HepG2 (cell line): ENCODE data around the gene RPS6KL1. TPM values are rescaled to one million over a fixed set of nuclear protein-coding genes. Genes with fewer than 3 reads are reported as not detected.

Source experiments
- ERF ChIP-seq: IDR thresholded peaks from 2 replicates; pipeline ENCODE4 v1.6.1; 2018; ENCODE audit warnings: missing biosample characterization, missing genetic modification reagents
- polyA plus RNA-seq, 8 experiments: library from polyadenylated mRNA; depleted of rRNA in 3 of 8; stranded (reverse) in 7 of 8; unstranded in 1 of 8; fragments of >200 nt; fragmentation: Illumina TruSeq in 4 of 8; extraction: Trizol in 4 of 8; gene quantifications; 2 replicates each; pipeline versions ENCODE4 v1.2.1 to v1.2.3, GENCODE V29; 2011 to 2016; ENCODE audit warnings: low read depth in 4 of 8, missing spikeins in 1 of 8, mixed read lengths in 1 of 8; ENCODE audit not compliant: insufficient read depth in 1 of 8
- total RNA-seq, 5 experiments: library from RNA; depleted of rRNA; stranded (reverse); fragments of >200 nt; fragmentation: Illumina TruSeq; extraction: Trizol; gene quantifications; 2 replicates each; pipeline ENCODE4 v1.2.3, GENCODE V29; 2016; ENCODE audit warnings: low read depth in 1 of 5
- TF ChIP-seq, protein P1 (sequence below), 2 experiments: fragments of 450-650 bp in 1 of 2; sonication (generic) in 1 of 2; formaldehyde crosslinking in 1 of 2; IDR thresholded peaks; 2 replicates each; pipeline versions ENCODE4 v1.6.1 to v1.8.0; 2016 to 2022; ENCODE audit warnings: antibody characterized with exemption in 1 of 2, mild to moderate bottlenecking in 1 of 2, missing genetic modification reagents in 1 of 2

Gene RPS6KL1
- total and polyA plus RNA-seq, 2 of the 13 experiments (the other 11 are each of a cell fraction or from before 2014, with no cell fraction given), result 6.5 to 11.5 TPM

DNA sequence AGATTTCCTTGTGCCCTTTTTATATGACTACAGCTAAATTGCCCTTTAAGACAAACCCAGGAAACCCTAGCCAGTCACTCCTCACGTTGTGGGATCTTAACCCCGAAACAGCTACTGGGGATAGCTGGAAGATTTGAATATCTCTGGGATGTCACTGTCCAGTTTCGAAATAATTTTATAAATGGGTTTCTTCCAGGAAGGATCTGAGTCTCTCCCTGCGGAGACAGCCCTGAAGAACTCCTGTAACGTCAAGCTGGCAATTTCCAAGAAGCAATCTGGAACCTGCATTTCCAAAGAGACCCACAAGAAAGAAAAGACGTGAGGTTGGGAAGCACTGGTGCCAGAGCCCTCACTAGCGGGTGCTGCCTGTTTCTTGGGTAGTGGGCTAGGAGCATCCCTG is 68.0 kb downstream of the RPS6KL1 start (continued):
- TF ChIP-seq, protein P1, sequence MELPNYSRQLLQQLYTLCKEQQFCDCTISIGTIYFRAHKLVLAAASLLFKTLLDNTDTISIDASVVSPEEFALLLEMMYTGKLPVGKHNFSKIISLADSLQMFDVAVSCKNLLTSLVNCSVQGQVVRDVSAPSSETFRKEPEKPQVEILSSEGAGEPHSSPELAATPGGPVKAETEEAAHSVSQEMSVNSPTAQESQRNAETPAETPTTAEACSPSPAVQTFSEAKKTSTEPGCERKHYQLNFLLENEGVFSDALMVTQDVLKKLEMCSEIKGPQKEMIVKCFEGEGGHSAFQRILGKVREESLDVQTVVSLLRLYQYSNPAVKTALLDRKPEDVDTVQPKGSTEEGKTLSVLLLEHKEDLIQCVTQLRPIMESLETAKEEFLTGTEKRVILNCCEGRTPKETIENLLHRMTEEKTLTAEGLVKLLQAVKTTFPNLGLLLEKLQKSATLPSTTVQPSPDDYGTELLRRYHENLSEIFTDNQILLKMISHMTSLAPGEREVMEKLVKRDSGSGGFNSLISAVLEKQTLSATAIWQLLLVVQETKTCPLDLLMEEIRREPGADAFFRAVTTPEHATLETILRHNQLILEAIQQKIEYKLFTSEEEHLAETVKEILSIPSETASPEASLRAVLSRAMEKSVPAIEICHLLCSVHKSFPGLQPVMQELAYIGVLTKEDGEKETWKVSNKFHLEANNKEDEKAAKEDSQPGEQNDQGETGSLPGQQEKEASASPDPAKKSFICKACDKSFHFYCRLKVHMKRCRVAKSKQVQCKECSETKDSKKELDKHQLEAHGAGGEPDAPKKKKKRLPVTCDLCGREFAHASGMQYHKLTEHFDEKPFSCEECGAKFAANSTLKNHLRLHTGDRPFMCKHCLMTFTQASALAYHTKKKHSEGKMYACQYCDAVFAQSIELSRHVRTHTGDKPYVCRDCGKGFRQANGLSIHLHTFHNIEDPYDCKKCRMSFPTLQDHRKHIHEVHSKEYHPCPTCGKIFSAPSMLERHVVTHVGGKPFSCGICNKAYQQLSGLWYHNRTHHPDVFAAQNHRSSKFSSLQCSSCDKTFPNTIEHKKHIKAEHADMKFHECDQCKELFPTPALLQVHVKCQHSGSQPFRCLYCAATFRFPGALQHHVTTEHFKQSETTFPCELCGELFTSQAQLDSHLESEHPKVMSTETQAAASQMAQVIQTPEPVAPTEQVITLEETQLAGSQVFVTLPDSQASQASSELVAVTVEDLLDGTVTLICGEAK (IDR thresholded peaks at IDR 0.05), result no peak
- TF ChIP-seq, protein P1 (CRISPR knock-in tag; IDR thresholded peaks at IDR 0.05), result no peak
- TF ChIP-seq ERF (CRISPR knock-in tag), result no peak

Other genes with a start within 250 kb of the RPS6KL1 start
- 18.4 and 21.3 TPM in 2 replicates for gene AREL1, start 210.2 kb downstream of the RPS6KL1 start, total RNA-seq (2016; rRNA removed; fragmentation: Illumina TruSeq; extraction: Trizol)
- 25.4 and 29.6 TPM in 2 replicates for gene AREL1, start 210.2 kb downstream of the RPS6KL1 start, polyA plus RNA-seq (2011; rRNA removed)
- 44.4 and 70.8 TPM in 2 replicates for gene FCF1, start 210.1 kb downstream of the RPS6KL1 start, total RNA-seq (2016; rRNA removed; fragmentation: Illumina TruSeq; extraction: Trizol)
- 26.2 and 31.0 TPM in 2 replicates for gene FCF1, start 210.1 kb downstream of the RPS6KL1 start, polyA plus RNA-seq (2011; rRNA removed)
- 21.9 and 37.6 TPM in 2 replicates for gene YLPM1, start 159.9 kb downstream of the RPS6KL1 start, total RNA-seq (2016; rRNA removed; fragmentation: Illumina TruSeq; extraction: Trizol)
- 6.0 and 6.7 TPM in 2 replicates for gene YLPM1, start 159.9 kb downstream of the RPS6KL1 start, polyA plus RNA-seq (2011; rRNA removed)
- not detected in 2 replicates for gene PROX2, start 47.1 kb downstream of the RPS6KL1 start, total RNA-seq (2016; rRNA removed; fragmentation: Illumina TruSeq; extraction: Trizol)
- not detected in 2 replicates for gene PROX2, start 47.1 kb downstream of the RPS6KL1 start, polyA plus RNA-seq (2011; rRNA removed)
- gene DLST, start 41.3 kb downstream of the RPS6KL1 start, total RNA-seq (2016; rRNA removed; fragmentation: Illumina TruSeq; extraction: Trizol), result 56.5 and 69.9 TPM in 2 replicates
- 94.3 and 102 TPM in 2 replicates for gene DLST, start 41.3 kb downstream of the RPS6KL1 start, polyA plus RNA-seq (2011; rRNA removed)
- 20.3 and 27.5 TPM in 2 replicates for gene PGF, start 32.3 kb upstream of the RPS6KL1 start, total RNA-seq (2016; rRNA removed; fragmentation: Illumina TruSeq; extraction: Trizol)
- 10.7 and 15.9 TPM in 2 replicates for gene PGF, start 32.3 kb upstream of the RPS6KL1 start, polyA plus RNA-seq (2011; rRNA removed)
- 54.4 and 80.9 TPM in 2 replicates for gene EIF2B2, start 79.7 kb upstream of the RPS6KL1 start, total RNA-seq (2016; rRNA removed; fragmentation: Illumina TruSeq; extraction: Trizol)
- 71.7 and 78.6 TPM in 2 replicates for gene EIF2B2, start 79.7 kb upstream of the RPS6KL1 start, polyA plus RNA-seq (2011; rRNA removed)
- gene MLH3, start 128.2 kb upstream of the RPS6KL1 start, total RNA-seq (2016; rRNA removed; fragmentation: Illumina TruSeq; extraction: Trizol), result 24.5 and 24.8 TPM in 2 replicates
- 14.4 and 15.3 TPM in 2 replicates for gene MLH3, start 128.2 kb upstream of the RPS6KL1 start, polyA plus RNA-seq (2011; rRNA removed)
- gene ACYP1, start 140.8 kb upstream of the RPS6KL1 start, total RNA-seq (2016; rRNA removed; fragmentation: Illumina TruSeq; extraction: Trizol), result 9.7 and 11.1 TPM in 2 replicates
- gene ACYP1, start 140.8 kb upstream of the RPS6KL1 start, polyA plus RNA-seq (2011; rRNA removed), result 17.3 and 22.4 TPM in 2 replicates
- 3.3 and 5.3 TPM in 2 replicates for gene ZC2HC1C, start 146.4 kb upstream of the RPS6KL1 start, total RNA-seq (2016; rRNA removed; fragmentation: Illumina TruSeq; extraction: Trizol)
- gene ZC2HC1C, start 146.4 kb upstream of the RPS6KL1 start, polyA plus RNA-seq (2011; rRNA removed), result 3.0 and 3.5 TPM in 2 replicates
- gene NEK9, start 203.8 kb upstream of the RPS6KL1 start, total RNA-seq (2016; rRNA removed; fragmentation: Illumina TruSeq; extraction: Trizol), result 16.5 and 29.4 TPM in 2 replicates
- 27.3 and 32.1 TPM in 2 replicates for gene NEK9, start 203.8 kb upstream of the RPS6KL1 start, polyA plus RNA-seq (2011; rRNA removed)